ENCODE results near the gene GALNT17.

GALNT17 gene

DNA sequence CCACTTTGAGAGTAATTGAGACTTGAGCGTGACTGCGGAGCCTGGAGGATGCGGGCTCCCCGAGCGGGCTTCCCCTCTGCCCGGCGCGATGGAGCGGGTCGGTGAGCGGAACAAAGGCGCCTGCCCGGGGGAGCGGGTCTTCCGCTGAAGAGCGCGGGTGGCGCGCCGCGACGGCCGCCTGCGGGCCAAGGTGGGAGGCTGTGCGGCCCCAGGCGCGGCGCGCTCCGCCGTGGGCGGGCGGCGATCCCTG is at the start of gene GALNT17:
Gene GALNT17, plus strand, starts transcription at position 18 of the 250 bp plus-strand sequence.
- DNase-seq, result no peak

DNA sequence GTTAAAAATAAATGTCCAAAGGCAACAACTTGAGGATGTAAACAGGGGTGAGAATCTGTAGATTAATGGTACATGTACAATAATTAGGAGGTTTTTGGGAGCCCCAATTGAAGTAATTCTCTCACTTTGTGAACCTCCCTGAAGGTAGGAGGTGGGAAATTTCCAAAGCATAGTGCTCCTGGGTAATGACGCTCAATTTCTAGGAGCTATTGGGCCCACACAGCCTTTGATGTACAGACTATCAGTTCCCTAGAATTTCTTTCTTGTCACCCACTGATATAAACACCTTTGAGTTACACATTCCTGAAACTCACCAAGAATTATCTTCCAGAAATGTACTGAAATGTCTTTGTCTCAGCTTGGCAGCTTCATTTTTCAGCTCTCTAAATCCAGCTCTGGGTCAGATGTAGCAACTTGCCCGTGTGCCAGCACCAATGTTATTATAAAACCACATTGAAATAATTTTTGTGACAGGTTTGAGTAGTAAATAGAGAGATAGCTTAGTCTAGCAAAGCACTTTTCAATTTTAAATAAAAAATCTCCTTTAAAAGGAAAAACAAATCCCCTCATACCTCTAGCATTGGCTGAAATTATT is 36.6 kb upstream of the GALNT17 start:
- no peak for DNase-seq

GRCh38 chr7:71096351-71096750 is 35.6 kb upstream of the GALNT17 start:
- no peak for DNase-seq

DNA sequence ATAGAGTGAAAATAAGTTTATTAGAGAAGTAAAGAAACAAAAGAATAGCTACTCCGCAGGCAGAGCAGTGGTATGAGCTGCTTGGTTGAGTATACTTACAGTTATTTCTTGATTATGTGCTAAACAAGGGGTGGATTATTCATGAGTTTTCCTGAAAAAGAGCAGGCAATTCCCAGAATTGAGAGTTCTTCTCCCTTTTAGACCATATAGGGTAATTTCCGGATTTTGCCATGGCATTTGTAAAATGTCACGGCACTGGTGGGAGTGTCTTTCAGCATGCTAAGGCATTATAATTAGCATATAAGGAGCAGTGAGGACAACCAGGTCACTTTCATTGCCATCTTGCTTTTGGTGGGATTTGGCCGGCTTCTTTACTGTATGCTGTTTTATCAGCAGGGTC is 25.7 kb upstream of the GALNT17 start:
- no peak for DNase-seq

- no peak for DNase-seq
Observed at GRCh38 chr7:71112436-71112835, 19.5 kb upstream of the GALNT17 start.

GRCh38 chr7:71120096-71120495 is 11.8 kb upstream of the GALNT17 start:
- DNase-seq, result no peak

DNA sequence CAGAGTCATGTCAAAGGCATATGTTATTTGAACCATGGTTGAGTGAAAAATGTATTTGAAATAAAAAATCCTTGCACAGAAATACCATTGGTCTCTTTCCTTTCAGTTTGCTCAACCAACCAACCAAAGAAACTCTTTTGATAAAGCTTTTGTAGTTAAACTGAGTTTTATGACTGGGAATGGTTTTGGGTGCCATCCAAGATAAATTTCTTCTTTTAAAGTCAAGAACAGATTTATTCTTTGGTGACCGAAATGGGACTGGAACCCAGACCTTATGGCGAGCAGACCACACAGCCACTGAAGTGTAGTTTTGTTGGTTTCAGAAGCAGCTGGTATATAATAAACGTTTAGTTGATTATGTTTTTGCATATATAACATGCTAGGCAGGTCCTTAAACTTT is 2.8 kb upstream of the GALNT17 start:
- no peak for DNase-seq

GRCh38 chr7:71130031-71130679 is 1.8 kb upstream of the GALNT17 start:
- no peak for DNase-seq

- DNase-seq, result peak; percentile 7
Observed at GRCh38 chr7:71131256-71132126, 453 bp upstream of the GALNT17 start.

DNA sequence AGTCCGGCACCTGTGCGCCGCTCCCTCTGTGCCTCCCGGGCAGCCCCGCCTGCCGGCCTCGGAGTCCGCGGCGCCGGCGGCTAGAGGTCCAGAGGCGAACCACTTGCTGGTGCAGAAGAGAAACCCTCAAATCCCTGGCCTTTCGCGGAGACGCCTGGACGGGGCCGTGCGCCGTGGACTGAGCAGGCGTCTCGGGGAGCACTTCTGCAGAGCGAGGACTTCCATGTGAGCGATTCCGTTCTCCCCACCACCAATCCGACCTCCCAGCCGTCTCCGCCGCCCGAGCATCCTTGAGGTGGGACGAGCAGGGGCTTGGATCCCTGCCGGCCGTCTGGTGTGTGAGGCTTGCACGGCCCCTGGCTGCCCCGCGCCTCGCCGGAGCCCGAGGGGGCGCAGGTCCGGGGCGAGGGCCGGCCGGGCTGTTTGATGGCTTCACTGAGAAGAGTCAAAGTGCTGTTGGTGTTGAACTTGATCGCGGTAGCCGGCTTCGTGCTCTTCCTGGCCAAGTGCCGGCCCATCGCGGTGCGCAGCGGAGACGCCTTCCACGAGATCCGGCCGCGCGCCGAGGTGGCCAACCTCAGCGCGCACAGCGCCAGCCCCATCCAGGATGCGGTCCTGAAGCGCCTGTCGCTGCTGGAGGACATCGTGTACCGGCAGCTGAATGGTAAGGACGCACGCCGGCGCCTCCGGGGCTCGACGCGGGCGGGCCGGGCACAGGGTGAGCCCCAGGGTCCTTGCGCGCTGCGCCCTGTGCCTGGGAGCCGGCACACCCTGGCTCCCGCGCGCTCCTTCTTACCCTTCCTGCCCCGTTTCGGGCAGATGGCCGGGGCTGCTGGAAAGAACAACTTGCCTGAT is 660 bp downstream of the GALNT17 start:
- DNase-seq, result no peak

DNA sequence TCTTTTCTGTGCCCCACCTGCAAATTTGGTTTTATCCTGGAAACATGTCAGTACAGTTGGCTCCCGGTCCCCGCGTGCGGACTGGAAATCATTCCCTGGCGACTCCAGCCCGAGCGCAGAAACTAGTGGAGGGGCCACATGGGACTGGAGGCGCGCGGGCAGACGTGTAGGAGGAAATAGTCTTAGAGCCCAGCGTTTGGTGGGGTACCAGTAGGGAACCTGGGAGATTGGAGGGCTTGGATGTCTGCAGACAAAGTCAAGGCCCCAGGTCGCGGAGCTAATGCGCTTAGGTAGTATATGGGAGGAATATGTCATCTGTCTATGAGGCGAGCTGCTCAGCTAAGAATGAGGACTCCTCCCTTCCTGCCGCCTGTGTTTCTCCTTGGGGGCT is 1.3 kb downstream of the GALNT17 start:
- no peak for DNase-seq

- no peak for DNase-seq
Observed at GRCh38 chr7:71133856-71134255, 1.9 kb downstream of the GALNT17 start.

DNA sequence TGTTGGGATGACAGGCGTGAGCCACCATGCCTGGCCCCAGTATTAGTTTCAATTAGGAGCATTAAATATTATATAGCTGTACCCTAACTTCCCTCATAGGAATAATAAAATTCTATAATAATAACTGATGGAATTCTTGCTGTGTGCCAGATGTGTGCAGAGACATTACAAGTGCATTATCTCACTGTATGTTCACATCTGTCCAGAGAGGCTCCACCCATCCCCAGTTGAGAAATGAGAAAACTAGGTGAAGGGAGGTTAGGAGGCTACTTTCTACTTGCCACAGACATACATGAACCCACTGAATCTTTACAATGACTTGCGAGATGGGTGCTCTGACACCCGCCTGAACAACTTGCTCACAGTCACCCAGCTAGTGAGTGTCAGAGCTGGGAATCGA is 3.2 kb downstream of the GALNT17 start:
- DNase-seq, result no peak

- DNase-seq, result no peak
Observed at GRCh38 chr7:71135663-71136062, 3.7 kb downstream of the GALNT17 start.

- no peak for DNase-seq
Observed at GRCh38 chr7:71137479-71137878, 5.5 kb downstream of the GALNT17 start.

DNA sequence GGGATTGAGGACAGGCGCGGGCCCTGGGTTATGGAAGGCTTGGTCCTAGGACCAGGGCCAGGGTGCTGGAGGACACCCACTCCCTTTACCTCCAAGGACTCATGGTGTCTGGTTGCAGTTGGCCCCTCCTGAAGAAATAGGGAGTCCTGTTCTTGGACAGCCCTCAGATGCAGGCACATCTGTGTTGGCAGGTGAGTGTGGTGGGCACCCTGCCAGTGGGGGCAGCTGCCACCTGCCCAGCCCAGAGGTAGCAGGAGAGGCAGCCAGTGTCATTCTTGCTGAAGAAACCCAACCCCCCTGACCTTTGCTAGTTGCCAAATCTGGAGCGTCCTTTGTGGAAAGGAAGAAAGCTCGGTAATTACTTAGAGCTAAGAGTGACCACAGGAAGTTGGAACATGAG is 8.3 kb downstream of the GALNT17 start:
- DNase-seq, result no peak

DNA sequence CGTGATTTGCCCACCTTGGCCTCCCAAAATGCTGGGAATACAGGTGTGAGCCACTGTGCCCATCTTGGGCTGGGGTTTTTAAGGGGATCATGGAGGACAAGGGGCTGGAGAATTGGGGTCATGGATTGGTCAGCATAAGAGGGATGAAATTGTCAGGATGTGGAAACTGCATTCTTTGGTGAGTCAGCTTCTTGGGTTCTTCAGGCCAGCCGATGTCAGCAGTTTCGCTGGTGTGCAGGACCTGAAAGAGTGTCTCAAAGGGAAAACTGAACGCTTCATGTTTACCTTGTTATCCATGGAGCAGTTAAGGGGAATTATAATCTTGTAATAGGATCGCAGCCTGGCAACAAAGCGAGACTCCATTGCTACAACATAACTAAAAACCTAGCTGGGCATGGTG is 13.0 kb downstream of the GALNT17 start:
- no peak for DNase-seq

GRCh38 chr7:71145906-71146901 is 14.3 kb downstream of the GALNT17 start:
- no peak for DNase-seq

- DNase-seq, result no peak
Observed at GRCh38 chr7:71148098-71148497, 16.2 kb downstream of the GALNT17 start.

DNA sequence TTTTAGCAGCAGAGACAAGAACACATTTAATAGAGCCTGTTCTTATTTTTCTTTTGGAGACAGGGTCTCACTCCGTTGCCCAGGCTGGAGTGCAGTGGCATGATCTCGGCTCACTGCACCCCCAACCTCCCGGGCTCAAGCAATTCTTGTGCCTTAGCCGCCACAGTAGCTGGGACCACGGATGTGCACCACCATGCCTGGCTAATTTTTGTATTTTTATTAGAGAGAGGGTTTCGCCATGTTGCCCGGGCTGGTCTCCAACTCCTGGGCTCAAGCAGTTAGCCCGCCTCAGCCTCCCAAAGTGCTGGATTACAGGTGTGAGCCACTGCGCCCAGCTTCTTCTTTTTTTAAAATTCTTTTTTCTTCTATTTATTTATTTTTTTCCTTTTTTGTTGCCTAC is 23.3 kb downstream of the GALNT17 start:
- DNase-seq, result no peak

DNA sequence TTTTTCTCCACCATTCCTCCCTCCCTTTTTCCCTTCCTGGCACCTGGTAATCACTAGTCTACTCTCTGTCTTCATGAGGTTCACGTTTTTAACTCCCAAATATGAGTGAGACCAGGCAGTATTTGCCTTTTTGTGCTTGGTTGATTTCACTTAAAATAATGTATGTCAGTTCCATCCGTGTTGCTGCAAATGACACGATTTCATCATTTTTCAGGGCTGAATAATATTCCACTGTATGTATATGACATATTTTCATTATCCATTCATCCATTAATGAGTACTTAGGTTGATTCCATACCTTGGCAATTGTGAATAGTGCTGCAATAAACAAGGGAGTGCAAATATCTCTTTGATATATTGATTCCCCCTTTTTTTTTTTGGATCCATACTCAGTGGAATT is 25.8 kb downstream of the GALNT17 start:
- DNase-seq, result no peak

GRCh38 chr7:71165708-71166107 is 33.8 kb downstream of the GALNT17 start:
- no peak for DNase-seq

Data from activated CD4-positive, alpha-beta T cell treated with anti-CD3 and anti-CD28 coated beads for 48 hours (primary cell).